GM21576 (cell line): Measurements from ENCODE around the gene APEX1.
A peak's percentile ranks its signal among the peaks of the same experiment; 100 is the strongest.
"Not testable (repeated sequence)": the region's sequence is repeated elsewhere in the genome, so short reads cannot be mapped to it uniquely, and the experiment has no call there.

Experiments
- ATAC-seq: cut with Tn5 transposase; IDR thresholded peaks from one replicate; pipeline ENCODE4 v1.9.1; 2021; ENCODE audit warnings: mild to moderate bottlenecking, moderate library complexity; ENCODE audit not compliant: unreplicated experiment

Gene APEX1

DNA sequence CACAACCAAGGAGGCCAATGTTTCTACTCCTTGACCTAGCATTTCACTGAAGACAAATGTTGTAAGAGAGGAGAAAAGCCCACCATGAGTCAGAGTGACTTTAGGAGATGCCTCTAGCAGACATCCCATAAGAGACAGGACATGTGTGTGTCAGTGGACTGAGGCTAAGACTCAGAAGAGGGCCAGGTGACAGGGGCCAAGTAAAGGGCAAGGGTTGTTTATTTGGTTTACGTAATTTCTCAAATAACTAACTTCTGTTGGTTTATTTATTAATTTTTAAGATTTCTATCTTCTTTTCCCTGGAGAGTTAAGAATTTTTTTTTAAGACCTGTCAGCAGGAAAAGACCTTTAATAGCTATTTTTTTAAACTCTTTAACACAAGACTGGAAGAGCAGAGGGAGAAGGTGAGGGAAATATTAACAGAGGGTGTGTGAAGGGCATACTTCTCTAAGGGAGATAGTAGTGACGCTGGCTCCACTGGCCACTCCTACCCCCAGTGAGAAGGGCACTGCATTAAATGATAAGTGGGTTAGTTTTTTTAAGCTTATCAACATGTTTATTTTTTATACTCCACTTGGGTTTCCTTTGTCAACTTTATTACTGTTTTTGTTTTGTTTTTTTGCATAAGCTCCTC is 17.6 kb downstream of the APEX1 start:
- ATAC-seq, result no peak

- no peak for ATAC-seq
Observed at GRCh38 chr14:20476776-20477175, 21.8 kb downstream of the APEX1 start.

DNA sequence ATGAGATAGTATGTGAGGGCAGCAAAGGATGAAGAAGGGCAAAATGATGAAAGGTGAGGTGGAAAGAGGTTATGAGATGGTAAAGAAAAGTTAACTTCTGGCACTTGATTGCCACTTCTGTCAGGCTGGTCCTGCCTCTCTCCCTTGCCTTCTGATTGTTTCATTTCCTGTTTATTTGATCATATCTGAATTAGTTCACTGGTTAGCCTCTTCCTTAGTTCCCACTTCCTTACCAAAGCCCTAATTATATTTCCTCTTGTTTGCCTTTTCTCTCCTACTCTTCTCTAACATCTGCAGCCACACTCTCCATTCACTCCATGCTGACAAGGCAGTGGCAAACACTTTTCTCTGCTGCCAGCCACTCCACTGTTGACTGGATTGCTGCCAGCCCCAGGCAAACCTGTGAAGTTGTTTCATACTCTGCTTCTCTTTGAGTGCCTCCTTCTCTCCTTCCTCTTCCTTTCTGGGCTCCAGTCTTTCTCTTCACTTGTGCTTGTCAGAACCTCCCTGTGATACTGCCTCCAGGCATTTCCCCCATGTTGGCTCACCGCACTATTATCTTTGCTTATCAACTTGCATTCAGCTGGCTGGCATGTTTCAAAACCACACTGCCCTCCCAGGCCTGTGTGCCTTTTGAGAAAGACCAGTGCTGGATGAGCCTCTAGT is 22.3 kb downstream of the APEX1 start:
- ATAC-seq, result no peak

- no peak for ATAC-seq
Observed at GRCh38 chr14:20478894-20479293, 23.9 kb downstream of the APEX1 start.

DNA sequence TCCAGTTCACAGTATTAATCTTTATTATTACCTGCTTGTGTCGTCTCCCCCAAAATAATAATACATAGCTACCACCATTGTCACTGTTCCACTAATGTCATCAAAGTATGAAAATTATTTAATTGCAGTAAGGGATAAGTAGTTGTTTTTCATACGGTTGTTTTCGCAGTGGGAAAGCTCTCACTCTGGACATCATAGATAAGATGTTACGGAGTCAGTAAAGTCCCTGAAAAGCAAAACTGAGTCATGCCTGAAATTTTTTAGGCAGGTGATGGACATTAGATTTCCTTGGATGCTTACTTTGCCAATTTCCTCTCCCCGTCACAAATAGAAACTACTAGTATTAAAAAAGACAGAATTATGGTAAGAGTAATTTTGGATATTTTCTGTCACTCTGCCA is 27.4 kb downstream of the APEX1 start:
- no peak for ATAC-seq

DNA sequence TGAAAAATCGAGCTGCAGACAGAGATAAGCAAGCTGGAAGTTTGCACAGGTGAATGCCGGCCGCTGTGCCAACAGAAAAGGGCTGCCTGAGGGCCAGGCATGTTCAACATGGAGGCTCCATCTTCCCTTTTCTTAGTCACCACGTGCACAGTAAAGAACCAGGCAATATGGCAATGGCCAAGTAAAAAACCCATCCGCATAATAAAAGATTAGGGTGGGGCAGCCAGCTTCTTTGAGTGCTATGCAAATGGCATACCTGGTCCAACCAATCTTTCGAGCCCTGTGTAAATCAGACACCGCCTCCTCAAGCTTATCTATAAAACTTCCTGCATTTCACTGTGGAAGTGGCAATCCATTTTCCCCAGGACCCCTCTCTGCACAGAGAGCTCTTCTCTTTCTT is 30.9 kb downstream of the APEX1 start:
- ATAC-seq, result no peak

- no peak for ATAC-seq
Observed at GRCh38 chr14:20486684-20487395, 31.8 kb downstream of the APEX1 start.

- ATAC-seq, result no peak
Observed at GRCh38 chr14:20487396-20487725, 32.3 kb downstream of the APEX1 start.

DNA sequence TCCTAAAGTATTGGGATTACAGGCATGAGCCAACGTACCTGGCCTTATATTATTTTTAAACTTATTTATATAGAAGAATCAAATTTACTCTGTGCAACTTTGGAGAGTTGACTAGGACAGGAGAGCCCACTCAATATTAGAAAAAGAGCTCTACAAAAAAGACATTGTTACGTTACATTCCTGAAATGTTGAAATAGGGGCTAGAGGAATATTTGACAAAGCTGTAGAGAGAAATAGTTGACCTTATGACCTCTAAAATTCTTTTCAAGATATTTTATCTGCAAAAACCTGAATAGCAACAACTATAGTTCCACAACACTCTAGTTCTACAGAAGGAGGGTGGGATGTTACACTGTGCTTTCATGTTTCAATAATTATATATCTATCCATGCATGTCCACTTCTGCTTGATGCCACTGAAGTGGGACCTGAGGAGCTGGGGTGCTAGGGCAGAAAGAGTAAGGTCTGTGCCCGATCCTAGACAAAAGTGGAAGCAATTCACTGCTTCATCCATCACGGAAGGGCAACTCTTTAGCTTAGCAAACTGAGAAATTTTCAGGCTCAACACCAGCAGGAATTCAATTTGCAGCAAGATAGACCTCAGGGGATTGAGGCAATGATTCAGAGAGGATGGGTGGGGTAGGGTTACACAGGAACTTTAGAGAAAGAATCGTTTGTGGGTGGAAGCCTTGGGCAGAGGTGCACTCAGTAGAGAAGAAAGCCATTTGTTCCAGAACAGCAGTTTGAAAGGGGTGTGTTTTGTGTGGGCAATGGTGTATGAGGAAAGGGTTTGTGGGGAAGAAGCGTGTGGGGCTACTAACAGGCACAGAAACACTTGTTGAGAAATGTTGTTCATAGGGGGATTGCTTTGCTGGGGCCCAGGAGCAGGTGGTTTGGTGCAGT is 34.3 kb downstream of the APEX1 start:
- ATAC-seq, result peak; percentile 34

- ATAC-seq, result no peak
Observed at GRCh38 chr14:20490563-20490962, 35.5 kb downstream of the APEX1 start.

DNA sequence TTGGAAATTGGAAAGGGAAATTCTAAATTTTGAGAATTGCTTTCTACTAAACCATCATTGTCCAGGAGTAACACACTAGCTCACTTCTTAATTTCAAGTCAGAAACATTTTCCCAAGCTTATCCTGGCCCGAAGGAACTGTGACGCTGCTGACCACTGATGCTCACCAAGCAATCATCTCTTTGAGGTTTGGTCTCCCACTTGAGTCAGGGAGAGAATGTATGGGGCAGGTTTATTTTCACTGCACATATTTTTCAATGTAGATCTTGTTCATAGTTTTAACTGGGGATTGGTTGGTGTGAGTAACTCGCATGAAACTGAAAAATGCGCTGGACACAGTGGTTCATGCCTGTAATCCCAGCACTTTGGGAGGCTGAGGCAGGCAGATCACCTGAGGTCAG is 37.5 kb downstream of the APEX1 start:
- no peak for ATAC-seq

DNA sequence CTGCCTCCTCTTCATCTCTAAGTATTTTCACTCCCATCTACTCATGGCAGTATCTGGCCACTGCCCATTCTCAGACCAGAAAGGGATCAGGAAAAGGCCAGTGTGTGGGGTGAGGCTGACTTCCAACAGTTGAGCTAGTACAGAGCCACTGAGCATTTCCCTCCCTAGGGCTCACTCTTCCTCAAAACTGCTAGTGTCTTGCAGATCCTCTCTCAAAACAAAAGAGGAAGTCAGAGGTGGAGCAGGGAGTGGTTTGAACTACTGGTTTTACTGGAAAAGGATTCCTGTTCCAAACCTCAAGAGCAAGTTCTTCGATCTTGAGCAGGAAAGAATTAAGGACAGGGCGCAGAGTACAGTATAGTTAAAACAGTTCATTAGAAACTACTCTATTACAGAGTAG is 38.6 kb downstream of the APEX1 start:
- no peak for ATAC-seq

- no peak for ATAC-seq
Observed at GRCh38 chr14:20494935-20495766, 40.1 kb downstream of the APEX1 start.

GRCh38 chr14:20498622-20499021 is 43.6 kb downstream of the APEX1 start:
- no peak for ATAC-seq

DNA sequence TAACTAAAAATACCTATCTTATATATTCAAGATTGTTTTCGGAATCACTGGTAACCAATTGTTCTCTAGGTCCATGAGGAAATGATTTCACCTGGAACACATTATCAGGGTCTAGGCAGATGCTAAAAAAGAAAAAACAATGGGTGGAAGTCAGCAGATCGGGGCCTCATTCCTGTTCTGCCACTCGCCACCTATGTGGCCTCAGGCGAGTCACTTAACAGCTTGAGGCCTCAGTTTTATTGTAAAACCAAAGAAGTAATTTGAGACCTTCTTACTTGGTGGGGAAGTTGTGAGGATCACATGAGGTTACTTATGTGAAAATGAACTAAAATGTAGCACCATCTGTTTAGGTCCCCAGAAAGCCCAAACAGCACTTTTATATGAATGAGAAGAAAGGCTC is 44.1 kb downstream of the APEX1 start:
- no peak for ATAC-seq

DNA sequence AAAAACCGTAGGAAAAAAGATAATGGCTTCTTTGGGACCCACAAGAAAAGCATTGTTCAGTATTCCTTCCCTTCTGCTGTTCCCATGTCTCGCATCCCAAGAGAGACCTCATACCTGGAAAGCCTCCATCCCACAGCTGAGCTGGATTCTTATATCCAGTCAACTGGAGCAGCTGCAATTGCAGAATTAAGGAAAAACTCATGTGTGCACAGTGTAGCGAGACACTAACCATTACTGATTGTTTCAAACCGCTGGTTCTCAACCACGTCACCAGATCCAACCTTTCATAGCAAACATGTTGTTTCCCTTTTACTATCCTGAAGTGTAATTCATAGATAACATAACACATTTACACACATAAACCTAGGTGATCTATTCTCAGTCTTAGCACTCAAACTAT is 44.9 kb downstream of the APEX1 start:
- ATAC-seq, result no peak

DNA sequence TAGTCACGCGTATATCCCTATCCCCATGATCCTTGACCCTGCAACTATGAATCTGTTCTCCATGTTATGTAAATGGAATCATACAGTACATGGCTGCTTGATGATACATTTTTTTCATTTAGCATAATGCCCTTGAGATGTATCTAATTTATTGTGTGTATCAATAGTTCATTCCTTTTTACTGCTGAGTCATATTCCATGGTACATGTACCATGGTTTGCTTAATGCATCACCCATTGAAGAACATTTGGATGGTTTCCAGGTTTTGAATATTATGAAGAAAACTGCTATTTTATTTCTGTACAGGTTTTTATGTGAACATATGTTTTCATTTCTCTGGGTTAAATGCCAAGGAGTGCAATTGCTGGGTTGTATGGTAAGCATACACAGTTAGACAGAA is 46.3 kb downstream of the APEX1 start:
- ATAC-seq, result no peak

DNA sequence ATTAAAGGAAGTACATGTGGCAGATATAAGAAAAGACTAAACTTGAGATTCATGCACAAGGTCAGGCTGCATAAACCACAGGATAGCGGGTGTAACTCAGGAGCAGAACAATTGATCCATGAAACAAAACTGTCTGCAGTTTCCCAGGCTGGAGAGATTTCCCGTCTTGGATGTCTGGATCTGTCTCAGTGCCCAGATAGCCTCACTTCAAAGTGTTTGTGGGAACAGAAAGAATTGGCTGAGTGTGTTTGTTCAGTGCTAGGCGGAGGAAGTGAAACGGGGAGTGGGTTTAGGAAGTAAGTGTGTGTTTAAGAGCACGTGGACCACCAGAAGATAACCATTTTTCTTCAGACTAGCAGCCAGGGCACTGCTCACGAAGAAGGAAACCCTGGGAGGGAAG is 48.9 kb downstream of the APEX1 start:
- ATAC-seq, result no peak

- not testable (repeated sequence) for ATAC-seq
Observed at GRCh38 chr14:20506276-20506675, 51.2 kb downstream of the APEX1 start.

GRCh38 chr14:20506752-20507151 is 51.7 kb downstream of the APEX1 start:
- ATAC-seq, result not testable (repeated sequence)
